WI38 (cell line): ENCODE data around the gene MRPL23.

Experiments used
- H3K4me3 ChIP-seq: 2 replicates; pipeline ENCODE4 v1.5.1; 2011; ENCODE audit warnings: low read depth, mild to moderate bottlenecking, control low read depth, low read length
- TF ChIP-seq, protein P1 (sequence below): IDR thresholded peaks from 2 replicates; pipeline ENCODE4 v1.5.1; 2012; ENCODE audit warnings: low read depth, mild to moderate bottlenecking, control low read depth, low read length

MRPL23 gene

DNA sequence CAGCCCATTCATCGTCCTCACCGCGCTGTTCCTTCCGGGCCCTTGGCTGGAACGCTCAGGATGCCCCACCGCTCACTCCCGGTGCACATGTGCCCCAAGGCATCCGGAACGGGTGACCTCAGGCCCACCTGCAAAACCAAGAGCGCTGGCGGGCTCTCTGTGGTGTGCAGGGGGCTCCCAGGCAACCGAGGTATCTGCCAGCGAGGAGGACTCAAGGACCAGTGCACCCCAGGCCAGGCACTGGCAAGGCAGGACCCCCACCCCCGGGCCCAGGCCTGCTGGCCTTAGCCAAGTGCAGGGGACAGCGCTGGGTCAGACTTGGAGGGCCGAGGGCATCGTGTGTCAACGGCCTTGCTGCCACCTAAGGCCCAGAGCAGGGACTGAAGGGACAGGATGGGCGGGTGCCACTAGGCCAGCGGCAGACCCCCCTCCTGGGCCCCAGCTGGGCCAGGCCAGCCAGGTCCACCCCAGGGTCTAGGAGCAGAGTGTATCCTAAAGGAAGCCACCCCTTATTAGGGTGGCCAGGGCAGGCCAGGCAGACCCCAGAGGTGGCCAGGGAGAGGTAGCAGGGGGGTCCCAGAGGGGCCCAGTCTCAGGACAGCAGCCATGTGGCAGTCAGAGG, 19.2 kb upstream of the MRPL23 start:
- TF ChIP-seq, protein P1, sequence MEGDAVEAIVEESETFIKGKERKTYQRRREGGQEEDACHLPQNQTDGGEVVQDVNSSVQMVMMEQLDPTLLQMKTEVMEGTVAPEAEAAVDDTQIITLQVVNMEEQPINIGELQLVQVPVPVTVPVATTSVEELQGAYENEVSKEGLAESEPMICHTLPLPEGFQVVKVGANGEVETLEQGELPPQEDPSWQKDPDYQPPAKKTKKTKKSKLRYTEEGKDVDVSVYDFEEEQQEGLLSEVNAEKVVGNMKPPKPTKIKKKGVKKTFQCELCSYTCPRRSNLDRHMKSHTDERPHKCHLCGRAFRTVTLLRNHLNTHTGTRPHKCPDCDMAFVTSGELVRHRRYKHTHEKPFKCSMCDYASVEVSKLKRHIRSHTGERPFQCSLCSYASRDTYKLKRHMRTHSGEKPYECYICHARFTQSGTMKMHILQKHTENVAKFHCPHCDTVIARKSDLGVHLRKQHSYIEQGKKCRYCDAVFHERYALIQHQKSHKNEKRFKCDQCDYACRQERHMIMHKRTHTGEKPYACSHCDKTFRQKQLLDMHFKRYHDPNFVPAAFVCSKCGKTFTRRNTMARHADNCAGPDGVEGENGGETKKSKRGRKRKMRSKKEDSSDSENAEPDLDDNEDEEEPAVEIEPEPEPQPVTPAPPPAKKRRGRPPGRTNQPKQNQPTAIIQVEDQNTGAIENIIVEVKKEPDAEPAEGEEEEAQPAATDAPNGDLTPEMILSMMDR: no peak
- no peak overlapping the region for H3K4me3 ChIP-seq

DNA sequence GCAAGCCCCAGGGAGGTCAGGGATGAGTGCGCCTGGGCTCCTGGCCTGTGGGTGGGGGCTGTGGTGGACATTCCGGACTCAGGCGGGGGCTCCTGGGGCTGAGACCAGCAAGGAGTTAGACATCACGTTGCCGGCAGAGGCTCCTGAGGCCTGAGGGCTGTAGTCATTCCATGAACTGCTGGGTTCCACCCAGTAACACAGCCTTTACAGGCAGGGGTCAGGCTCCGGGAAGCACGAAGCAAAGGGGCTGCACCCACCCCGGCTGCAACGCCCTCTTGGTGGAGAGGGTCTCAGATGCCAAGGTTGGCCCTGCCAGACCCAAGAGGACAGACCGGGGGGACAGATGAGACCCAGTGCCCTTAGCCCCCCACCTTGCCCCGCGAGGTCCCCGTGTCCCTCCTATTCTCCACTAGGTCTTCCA, 18.7 kb upstream of the MRPL23 start:
- H3K4me3 ChIP-seq: no peak overlapping the region
- TF ChIP-seq, protein P1: no peak

GRCh38 chr11:1928891-1929541, 18.1 kb upstream of the MRPL23 start:
- TF ChIP-seq, protein P1: no peak
- no peak overlapping the region for H3K4me3 ChIP-seq

GRCh38 chr11:1929621-1930461, 17.3 kb upstream of the MRPL23 start:
- TF ChIP-seq, protein P1: no peak
- H3K4me3 ChIP-seq: no peak overlapping the region

DNA sequence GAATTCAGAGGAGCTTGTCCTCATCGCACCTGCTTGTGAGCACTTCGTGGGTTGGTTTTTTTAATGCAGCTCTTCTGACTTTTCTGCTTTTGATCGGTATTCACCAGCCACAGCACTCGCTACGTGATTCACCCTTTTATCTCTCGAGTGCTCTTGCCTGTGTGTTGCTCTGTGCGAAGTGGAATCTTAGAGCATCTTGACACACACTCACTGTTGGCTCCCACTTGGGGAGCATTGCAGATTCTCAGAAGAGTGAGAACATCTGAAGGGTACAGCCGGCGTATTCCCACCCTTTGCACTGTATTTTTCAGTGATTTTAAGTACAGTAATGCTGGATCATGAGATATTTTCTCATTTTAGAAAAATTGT, 16.7 kb upstream of the MRPL23 start:
- TF ChIP-seq, protein P1: no peak
- H3K4me3 ChIP-seq: no peak overlapping the region

GRCh38 chr11:1931341-1932104, 15.6 kb upstream of the MRPL23 start:
- TF ChIP-seq, protein P1: no peak
- H3K4me3 ChIP-seq: no peak overlapping the region
